ENCODE results near the gene TMEM167A. TPM values are rescaled to one million over a fixed set of nuclear protein-coding genes. Genes with fewer than 3 reads are reported as not detected.
"Not testable (repeated sequence)": the region's sequence is repeated elsewhere in the genome, so short reads cannot be mapped to it uniquely, and the experiment has no call there.

TMEM167A gene
- total RNA-seq, 2 experiments from 2014 or later: 33.8 to 37.1 TPM

GRCh38 chr5:83069096-83069799 is 7.9 kb downstream of the TMEM167A start:
- CTCF ChIA-PET: no interaction called here
- DNase-seq (no peak), ATAC-seq (ENCODE audit: poor library complexity) (no peak)
- H3K36me3 Mint-ChIP-seq (ENCODE audit: low read depth): peaks cover 43% of the 10 kb centered on the region
- H3K27me3 Mint-ChIP-seq: no peaks in the 10 kb centered on the region
- no peak overlapping the region for H3K4me3 ChIP-seq (ENCODE audit: low read length)
- no peak for TF ChIP-seq CTCF (IDR thresholded peaks at IDR 0.05)
- H3K36me3 ChIP-seq (ENCODE audit: insufficient read depth, low read length): peaks cover 1% of the 10 kb centered on the region
- H3K9me3 ChIP-seq (ENCODE audit: control insufficient read depth in 1 of 2, insufficient read depth in 1 of 2, low read length in 2 of 2): no peaks in the 10 kb centered on the region
- POLR2A ChIA-PET: no interaction called here
- H3K27ac ChIP-seq (ENCODE audit: low read depth in 1 of 2, low read length in 2 of 2): no peak overlapping the region
- peaks cover 84% of the 10 kb centered on the region for H3K4me1 Mint-ChIP-seq (ENCODE audit: low read depth)
- H3K4me1 ChIP-seq (ENCODE audit: insufficient read depth, low read length): peaks cover 5% of the 10 kb centered on the region
- peak overlapping the region; percentile 1 for H3K27ac Mint-ChIP-seq
- intact Hi-C loops (cut with DNase I, micrococcal nuclease): no loop called here
- H3K4me3 Mint-ChIP-seq: no peak overlapping the region
- no peaks in the 10 kb centered on the region for H3K27me3 ChIP-seq (ENCODE audit: control insufficient read depth in 1 of 2, insufficient read depth in 2 of 2, low read length in 2 of 2)
- no peaks in the 10 kb centered on the region for H3K9me3 Mint-ChIP-seq

- intact Hi-C loops (cut with DNase I, micrococcal nuclease); ATAC-seq (ENCODE audit: poor library complexity); H3K9me3 ChIP-seq (ENCODE audit: control insufficient read depth in 1 of 2, insufficient read depth in 1 of 2, low read length in 2 of 2): not testable (repeated sequence)
These were observed 9.8 kb downstream of the TMEM167A start for GRCh38 chr5:83067377-83067776.

GRCh38 chr5:83066548-83067110 is 10.6 kb downstream of the TMEM167A start:
- H3K4me3 Mint-ChIP-seq: no peak overlapping the region
- no peak for TF ChIP-seq CTCF (IDR thresholded peaks at IDR 0.05)
- Histone ChIP-seq H3K27ac (ENCODE audit: low read depth in 1 of 2, low read length in 2 of 2) (no peak overlapping the region), H3K4me3 (ENCODE audit: low read length) (no peak overlapping the region), H3K27me3 (ENCODE audit: control insufficient read depth in 1 of 2, insufficient read depth in 2 of 2, low read length in 2 of 2) (no peaks in the 10 kb centered on the region), H3K9me3 (ENCODE audit: control insufficient read depth in 1 of 2, insufficient read depth in 1 of 2, low read length in 2 of 2) (no peaks in the 10 kb centered on the region), H3K4me1 (ENCODE audit: insufficient read depth, low read length) (no peaks in the 10 kb centered on the region), H3K36me3 (ENCODE audit: insufficient read depth, low read length) (peaks cover 10% of the 10 kb centered on the region)
- peaks cover 70% of the 10 kb centered on the region for H3K4me1 Mint-ChIP-seq (ENCODE audit: low read depth)
- H3K36me3 Mint-ChIP-seq (ENCODE audit: low read depth): peaks cover 42% of the 10 kb centered on the region
- intact Hi-C loops (cut with DNase I, micrococcal nuclease): no loop called here
- no peaks in the 10 kb centered on the region for H3K9me3 Mint-ChIP-seq
- no peak overlapping the region for H3K27ac Mint-ChIP-seq
- CTCF ChIA-PET: no interaction called here
- H3K27me3 Mint-ChIP-seq: no peaks in the 10 kb centered on the region
- no peak for ATAC-seq (ENCODE audit: poor library complexity)
- POLR2A ChIA-PET: no interaction called here
- DNase-seq: no peak

More at GRCh38 chr5:83067377-83067776, 9.8 kb downstream of the TMEM167A start:
- Mint-ChIP-seq H3K36me3 (ENCODE audit: low read depth) (peaks cover 44% of the 10 kb centered on the region), H3K4me1 (ENCODE audit: low read depth) (peaks cover 78% of the 10 kb centered on the region)
- H3K4me3 Mint-ChIP-seq; H3K9me3 Mint-ChIP-seq; H3K27me3 Mint-ChIP-seq; H3K27ac ChIP-seq (ENCODE audit: low read depth in 1 of 2, low read length in 2 of 2); DNase-seq; H3K27me3 ChIP-seq (ENCODE audit: control insufficient read depth in 1 of 2, insufficient read depth in 2 of 2, low read length in 2 of 2); H3K4me3 ChIP-seq (ENCODE audit: low read length); CTCF ChIA-PET; H3K27ac Mint-ChIP-seq; H3K4me1 ChIP-seq (ENCODE audit: insufficient read depth, low read length); POLR2A ChIA-PET: not testable (repeated sequence)
- peaks cover 10% of the 10 kb centered on the region for H3K36me3 ChIP-seq (ENCODE audit: insufficient read depth, low read length)
